ENCODE data around the gene SLC35F4.

GRCh38 chr14:57657487-57657886, 208.4 kb downstream of the SLC35F4 start:
- no peak for TF ChIP-seq CTCF (IDR thresholded peaks at IDR 0.05)
- no peak for TF ChIP-seq POLR2A (IDR thresholded peaks at IDR 0.05)
